Activated CD8-positive, alpha-beta memory T cell treated with anti-CD3 and anti-CD28 coated beads for 36 hours (primary cell): ENCODE measurements around the gene FAM120B. TPM values are rescaled to one million over a fixed set of nuclear protein-coding genes. Genes with fewer than 3 reads are reported as not detected.
"Not testable (repeated sequence)": the region's sequence is repeated elsewhere in the genome, so short reads cannot be mapped to it uniquely, and the experiment has no call there.

Experiments used
- CTCF ChIA-PET: fragments of 350-600 bp; sonication (Branson Sonifier 250); formaldehyde crosslinking; loops from one replicate; lab custom pipeline; 2021; ENCODE audit warnings: antibody characterized with exemption; lab: Charles Lee
- POLR2A ChIA-PET: fragments of 350-600 bp; sonication (Branson Sonifier 250); formaldehyde crosslinking; loops from one replicate; lab custom pipeline; 2021; ENCODE audit warnings: antibody characterized with exemption; lab: Charles Lee
- total RNA-seq, 2 experiments: library from RNA; stranded (reverse); gene quantifications; one replicate each; pipeline ENCODE4 v1.2.3, GENCODE V29; 2021

FAM120B gene
- total RNA-seq = 10 to 100 TPM; 17.2 TPM

DNA sequence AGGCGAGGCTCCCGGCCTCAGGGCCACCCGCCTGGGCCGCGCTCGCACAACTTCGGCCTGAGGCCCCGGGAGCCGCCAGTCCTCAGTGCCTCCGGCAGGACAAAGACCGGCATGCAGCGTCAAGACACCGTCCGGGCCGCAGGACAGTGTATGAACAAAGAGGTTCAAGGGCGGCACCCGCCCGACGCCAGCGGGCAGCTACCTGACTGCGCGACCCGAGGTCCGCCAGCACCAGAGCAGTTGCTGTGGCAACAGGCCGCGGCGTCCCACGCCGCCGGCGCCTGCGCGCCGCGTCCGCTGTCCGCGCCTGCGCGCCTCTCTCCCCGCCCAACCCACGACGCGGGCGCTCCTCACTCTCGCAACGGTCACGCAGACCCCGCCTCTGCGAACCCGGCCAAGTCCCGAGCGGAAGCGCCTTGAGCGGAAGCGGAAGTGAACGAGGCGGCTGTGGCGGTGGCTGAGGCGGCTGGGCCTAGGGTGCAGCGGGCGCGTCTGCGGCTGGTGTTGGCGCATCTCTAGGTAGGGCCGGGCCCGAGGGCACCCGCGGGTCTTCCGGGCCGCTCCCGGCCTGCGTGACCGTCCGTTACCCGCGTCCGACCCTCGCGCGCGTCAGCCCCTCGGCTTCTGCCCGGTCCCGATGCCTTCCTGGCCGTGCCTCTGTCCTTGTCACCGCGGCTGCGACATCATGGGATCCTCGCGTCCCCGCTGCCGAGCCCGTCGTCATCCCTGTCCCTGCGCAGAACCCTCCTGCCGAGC, at the start of gene FAM120B:
Gene FAM120B (plus strand): TSS at position 435 of the 756 bp plus-strand sequence. CDS start 10,633 bp downstream, outside the sequence.
- POLR2A ChIA-PET = interaction anchor here (0.6 kb wide), 1 partner anchor 10 kb away, joined by 11 read pairs; no protein-coding TSS in a partner anchor
- CTCF ChIA-PET = interaction anchor here (0.8 to 1.2 kb wide), 2 partner anchors 15 to 17 kb away, joined by 3 read pairs; partner anchors contain the start of gene DLL1

GRCh38 chr6:170257376-170257775, 49.2 kb upstream of the FAM120B start:
- POLR2A ChIA-PET = no interaction called here
- CTCF ChIA-PET = no interaction called here

GRCh38 chr6:170258407-170258806, 48.2 kb upstream of the FAM120B start:
- CTCF ChIA-PET = no interaction called here

GRCh38 chr6:170259278-170259677, 47.3 kb upstream of the FAM120B start:
- POLR2A ChIA-PET = no interaction called here
- CTCF ChIA-PET = interaction anchor here (0.6 kb wide), 1 partner anchor 9 kb away, joined by 3 read pairs; no protein-coding TSS in a partner anchor

More at GRCh38 chr6:170258407-170258806, 48.2 kb upstream of the FAM120B start:
- POLR2A ChIA-PET = no interaction called here

- ChIA-PET CTCF (no interaction called here), POLR2A (no interaction called here)
These were observed 45.9 kb upstream of the FAM120B start for GRCh38 chr6:170260686-170261085.

DNA sequence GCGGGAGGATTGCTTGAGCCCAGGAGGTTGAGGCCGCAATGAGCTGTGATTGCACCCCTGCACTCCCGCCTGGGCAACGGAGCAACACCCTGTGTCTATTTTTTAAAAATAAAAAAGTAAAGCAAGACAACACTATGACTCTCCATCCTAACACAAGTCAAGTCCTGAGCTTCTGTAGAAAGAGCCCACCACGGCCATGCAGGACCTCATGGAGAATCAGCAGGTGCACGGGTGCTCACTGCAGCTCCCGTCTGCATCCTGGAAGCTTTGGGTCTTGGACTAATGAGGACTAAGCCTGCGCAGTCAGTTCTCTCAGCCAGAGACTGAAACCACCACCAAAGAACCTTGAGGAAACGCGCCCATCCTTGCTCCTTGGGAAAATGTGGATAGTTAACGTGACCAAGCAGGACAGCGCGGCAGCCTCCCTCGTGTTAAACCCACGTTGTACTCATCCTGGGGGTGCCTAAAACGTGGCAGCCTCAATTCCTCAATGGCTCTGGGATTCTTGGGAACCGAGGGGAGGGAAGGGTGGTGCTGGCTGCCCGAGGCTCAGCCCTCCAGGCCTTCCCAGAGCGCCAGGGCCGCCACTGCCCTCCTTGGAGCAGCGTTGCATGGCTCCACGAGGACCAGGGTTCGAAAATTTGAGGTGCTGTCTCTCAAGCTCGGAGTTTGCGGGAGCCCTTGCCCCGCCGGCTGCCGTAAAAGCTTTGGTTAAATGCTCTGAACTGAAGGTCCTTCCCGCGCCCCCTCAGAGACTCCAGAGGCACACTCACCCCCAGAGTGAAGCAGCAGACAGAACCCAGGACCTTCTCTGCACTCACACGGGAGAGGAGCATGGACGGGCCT, 44.7 kb upstream of the FAM120B start:
- ChIA-PET CTCF (interaction anchor here (0.9 kb wide), 1 partner anchor 97 kb away, joined by 4 read pairs; no protein-coding TSS in a partner anchor), POLR2A (interaction anchor here (0.6 kb wide), 1 partner anchor 35 kb away, joined by 4 read pairs; no protein-coding TSS in a partner anchor)

GRCh38 chr6:170262489-170263088, 44.0 kb upstream of the FAM120B start:
- ChIA-PET POLR2A (no interaction called here), CTCF (interaction anchor here (0.9 kb wide), 1 partner anchor 98 kb away, joined by 4 read pairs; no protein-coding TSS in a partner anchor)

- ChIA-PET POLR2A (no interaction called here), CTCF (no interaction called here)
These were observed 43.1 kb upstream of the FAM120B start for GRCh38 chr6:170263410-170263809.

- CTCF ChIA-PET = no interaction called here
- POLR2A ChIA-PET = no interaction called here
These were observed 42.5 kb upstream of the FAM120B start for GRCh38 chr6:170264086-170264485.

DNA sequence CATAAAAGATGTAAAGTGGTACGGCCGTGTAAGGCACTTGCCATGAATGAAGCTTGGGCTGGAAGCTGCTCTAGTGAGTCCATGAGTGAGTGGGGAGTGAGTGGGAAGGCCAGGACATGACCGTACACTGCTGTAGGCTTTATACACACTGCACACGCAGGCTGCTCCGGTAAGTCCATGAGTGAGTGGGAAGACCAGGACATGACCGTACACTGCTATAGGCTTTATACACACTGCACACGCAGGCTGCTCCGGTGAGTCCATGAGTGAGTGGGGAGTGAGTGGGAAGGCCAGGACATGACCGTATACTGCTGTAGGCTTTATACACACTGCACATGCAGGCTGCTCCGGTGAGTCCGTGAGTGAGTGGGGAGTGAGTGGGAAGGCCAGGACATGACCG, 41.9 kb upstream of the FAM120B start:
- CTCF ChIA-PET, POLR2A ChIA-PET: not testable (repeated sequence)

- CTCF ChIA-PET = no interaction called here
- POLR2A ChIA-PET = no interaction called here
These were observed 40.9 kb upstream of the FAM120B start for GRCh38 chr6:170265655-170266054.

DNA sequence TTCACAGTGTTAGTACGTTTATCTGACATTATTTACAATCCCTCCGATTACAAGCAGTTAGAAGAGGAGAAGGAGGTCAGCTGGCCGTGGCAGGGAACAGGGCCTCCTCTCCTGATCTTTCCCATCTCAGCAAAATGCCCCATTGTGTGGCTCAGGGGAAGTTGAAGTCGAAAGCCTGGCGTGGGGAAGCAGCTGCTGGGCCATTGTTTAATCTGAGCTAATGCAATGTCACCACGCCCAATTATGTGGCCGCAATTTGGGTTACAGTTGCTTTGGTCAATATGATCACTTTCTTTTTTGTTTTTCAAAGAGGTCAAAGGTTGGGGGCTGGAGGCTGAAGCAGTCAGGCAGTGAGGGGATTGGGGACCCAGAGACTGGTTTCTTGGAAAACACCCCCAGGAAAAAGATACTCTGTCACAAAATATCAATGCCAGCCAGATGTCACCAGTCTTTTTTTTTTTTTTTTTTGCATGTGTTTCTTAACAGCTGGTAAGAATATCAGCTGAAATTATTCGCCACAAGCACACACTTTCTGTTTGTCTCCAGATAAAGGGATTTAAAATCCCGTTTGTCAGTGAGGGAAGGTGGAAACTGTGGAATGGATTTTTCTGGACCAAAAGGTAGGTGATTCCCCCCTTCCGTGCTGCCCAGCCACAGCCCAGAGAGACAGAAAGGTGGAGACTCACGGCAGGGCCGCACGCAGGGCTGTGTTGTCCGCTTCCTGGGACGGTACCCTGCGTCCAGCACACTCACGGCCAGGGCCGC, 40.3 kb upstream of the FAM120B start:
- ChIA-PET CTCF (no interaction called here), POLR2A (no interaction called here)

DNA sequence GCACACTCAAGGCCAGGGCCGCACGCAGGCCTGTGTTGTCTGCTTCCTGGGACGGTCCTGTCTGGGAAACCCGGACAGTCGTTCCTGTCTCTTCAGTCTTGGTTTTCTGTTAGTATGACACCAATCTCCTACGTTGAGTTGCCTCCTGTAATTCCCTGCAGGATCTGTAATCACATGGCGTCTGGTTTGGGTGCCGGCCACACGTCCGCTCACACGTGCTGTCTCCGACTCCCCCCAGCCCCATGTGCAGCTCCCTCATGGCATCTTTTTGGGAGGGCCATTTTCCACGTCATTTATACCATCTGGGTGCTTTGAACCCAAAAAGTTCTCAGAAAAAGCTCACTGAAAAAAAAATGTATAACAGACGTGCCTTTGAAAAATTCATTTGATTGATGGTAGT, 38.9 kb upstream of the FAM120B start:
- ChIA-PET CTCF (no interaction called here), POLR2A (no interaction called here)

GRCh38 chr6:170268216-170269129, 38.1 kb upstream of the FAM120B start:
- POLR2A ChIA-PET = no interaction called here
- CTCF ChIA-PET = no interaction called here

DNA sequence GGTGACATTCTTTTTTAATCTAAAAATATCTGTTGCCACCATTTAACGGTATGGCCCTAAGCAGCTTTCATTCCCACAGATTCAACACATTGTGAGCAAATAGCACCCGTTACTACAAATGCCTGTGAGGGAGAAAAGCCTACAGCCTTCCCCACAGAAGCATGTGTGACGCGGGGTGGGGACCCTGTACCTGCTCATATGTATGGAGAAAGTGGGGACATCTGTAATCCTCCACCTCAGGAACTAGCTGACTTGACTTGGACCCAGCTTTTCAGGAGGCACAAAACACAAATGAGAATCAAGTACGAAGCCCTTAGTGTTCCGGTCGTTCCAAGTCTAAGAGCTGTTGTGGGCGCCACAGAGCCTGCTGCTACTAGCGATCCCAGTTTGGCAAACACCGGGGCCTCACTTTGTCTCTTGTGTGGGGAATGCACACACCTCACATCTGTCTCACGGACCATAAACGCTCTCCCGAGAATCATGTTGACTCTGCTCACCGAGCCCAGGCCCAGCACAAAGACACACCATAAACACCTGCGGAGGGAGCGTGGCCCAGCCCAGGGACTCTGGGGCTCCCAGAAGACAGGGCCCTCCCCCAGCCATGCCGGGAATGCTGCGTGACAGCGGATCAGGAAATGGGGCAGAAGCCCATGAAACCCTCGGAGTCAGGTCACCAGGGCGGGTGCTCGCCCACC, 37.3 kb upstream of the FAM120B start:
- POLR2A ChIA-PET = no interaction called here
- CTCF ChIA-PET = no interaction called here

DNA sequence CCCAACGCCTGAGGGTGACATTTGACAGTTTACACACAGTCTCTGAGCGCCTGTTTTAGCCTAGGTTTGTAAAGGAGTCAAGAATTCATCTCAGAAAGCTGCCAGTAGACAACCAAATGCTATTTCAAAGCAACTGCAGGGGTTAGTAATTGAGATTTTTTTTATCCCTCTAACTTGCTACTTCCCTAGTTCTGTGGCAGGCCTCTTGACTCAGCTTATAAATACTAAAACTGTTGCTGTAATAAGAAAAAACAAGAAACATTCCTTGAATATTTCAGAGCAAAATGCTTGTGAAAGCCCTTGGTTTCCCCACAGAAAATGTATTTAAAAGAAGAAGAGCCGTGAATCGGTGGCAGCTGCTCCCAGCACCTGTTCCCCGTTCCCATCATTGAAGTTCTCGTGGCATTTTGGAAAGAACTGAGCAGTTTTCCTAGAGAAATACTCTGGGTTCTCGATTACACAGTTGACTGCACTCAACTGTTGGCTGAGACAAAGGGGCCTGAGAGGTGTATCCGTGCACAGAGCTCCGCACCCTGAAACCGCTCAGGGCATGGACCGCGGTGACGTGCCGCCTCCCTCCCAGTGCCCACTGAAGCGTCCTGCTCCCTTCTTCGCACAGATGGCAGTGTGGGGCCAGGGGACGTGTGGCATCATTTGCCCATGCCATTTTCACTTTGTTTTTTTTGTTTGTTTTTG, 36.6 kb upstream of the FAM120B start:
- ChIA-PET POLR2A (no interaction called here), CTCF (no interaction called here)
